Measurements from ENCODE around the gene TMEM52.

DNA sequence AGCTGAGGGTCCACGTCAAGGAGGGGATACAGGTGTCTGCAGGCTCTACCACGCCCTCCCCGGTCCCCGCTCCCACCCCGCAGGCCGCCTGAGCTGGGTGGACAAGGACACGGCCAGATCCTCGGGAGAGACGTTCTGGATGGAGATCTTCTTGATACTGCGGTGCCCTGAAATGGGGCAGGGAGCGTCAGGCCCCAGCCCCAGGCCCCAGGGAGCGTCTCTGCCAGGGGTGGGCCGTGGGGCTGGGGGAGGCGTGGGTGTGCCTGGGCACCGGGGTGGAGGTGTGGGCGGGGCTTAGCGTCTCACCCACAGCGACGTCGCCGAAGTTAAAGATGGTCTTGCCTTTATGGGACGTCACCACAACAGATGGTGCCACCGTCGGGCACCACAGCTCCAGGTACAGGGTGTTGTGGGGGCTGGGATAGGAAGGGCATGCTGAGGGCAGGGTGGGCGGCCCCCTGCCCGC lies 7.3 kb upstream of the TMEM52 start:
- TF ChIP-seq, protein P1, sequence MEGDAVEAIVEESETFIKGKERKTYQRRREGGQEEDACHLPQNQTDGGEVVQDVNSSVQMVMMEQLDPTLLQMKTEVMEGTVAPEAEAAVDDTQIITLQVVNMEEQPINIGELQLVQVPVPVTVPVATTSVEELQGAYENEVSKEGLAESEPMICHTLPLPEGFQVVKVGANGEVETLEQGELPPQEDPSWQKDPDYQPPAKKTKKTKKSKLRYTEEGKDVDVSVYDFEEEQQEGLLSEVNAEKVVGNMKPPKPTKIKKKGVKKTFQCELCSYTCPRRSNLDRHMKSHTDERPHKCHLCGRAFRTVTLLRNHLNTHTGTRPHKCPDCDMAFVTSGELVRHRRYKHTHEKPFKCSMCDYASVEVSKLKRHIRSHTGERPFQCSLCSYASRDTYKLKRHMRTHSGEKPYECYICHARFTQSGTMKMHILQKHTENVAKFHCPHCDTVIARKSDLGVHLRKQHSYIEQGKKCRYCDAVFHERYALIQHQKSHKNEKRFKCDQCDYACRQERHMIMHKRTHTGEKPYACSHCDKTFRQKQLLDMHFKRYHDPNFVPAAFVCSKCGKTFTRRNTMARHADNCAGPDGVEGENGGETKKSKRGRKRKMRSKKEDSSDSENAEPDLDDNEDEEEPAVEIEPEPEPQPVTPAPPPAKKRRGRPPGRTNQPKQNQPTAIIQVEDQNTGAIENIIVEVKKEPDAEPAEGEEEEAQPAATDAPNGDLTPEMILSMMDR (IDR thresholded peaks at IDR 0.05) = no peak
- TF ChIP-seq POLR2A (IDR thresholded peaks at IDR 0.05) (no peak), EP300 (IDR thresholded peaks at IDR 0.05) (no peak), POLR2AphosphoS5 (IDR thresholded peaks at IDR 0.05) (no peak)

Measured in gastroesophageal sphincter (tissue), 3 donors.